Tibial nerve (tissue), 3 donors: Measurements from ENCODE around the gene MYO9B.

Experiments used
- CTCF ChIP-seq, 5 experiments: fragments of 200-600 bp in 3 of 5; fragments of 450-650 bp in 2 of 5; sonication (generic) in 3 of 5; IDR thresholded peaks; one replicate each; pipeline ENCODE4 v1.5.1; 2016 to 2019; ENCODE audit warnings: antibody characterized with exemption in 5 of 5, mild to moderate bottlenecking in 3 of 5, moderate library complexity in 2 of 5
- POLR2A ChIP-seq, 2 donors: fragments of 450-650 bp; IDR thresholded peaks; one replicate each; pipeline ENCODE4 v1.6.1; 2017; ENCODE audit warnings: antibody characterized with exemption in 2 of 2, mild to moderate bottlenecking in 2 of 2, moderate library complexity in 2 of 2

DNA sequence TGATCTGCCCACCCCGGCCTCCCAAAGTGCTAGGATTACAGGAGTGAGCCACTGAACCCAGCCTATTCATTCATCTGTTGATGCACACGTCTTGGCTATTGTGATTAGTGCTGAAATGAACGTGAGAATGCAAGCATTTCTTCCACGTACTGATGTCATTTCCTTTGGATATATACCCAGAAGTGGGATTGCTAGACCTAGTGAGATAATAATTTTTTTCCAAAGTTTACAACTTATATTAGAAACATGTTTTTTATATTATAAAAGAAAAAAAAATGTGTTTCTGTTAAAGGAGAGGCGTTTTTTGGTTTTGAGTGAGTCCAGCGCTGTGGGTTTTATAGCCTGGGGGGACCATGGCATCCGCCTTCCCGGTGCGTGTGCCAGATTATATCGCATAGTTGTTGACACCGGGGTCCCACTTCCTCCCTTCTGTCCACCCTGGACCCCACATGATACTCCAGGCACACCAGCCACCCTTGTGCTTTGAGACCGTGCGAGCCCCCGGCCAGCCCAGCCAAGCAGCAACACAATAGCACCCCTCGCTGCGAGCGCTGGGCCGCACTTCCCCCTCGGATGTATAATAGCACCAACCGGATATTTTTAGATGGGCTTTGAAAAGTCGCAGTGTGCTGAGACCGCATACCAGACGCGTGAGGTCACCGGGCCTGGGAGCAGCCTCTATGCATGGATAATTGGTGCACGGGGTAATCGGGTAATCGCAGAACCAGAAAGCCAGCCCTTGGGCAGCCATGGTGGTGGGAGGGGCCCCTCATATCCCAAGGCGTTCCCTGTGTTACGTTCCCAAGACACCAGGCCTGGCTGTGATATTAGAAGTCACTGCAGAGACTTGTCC lies 59.6 kb downstream of the MYO9B start:
- peak; percentile 14 to 52 (median 34) for TF ChIP-seq CTCF (IDR thresholded peaks at IDR 0.05)
- TF ChIP-seq POLR2A (IDR thresholded peaks at IDR 0.05) = no peak
